Cerebellar cortex (tissue), 1 donor: ENCODE measurements around the gene MGAT5B.
"Not testable (repeated sequence)": the region's sequence is repeated elsewhere in the genome, so short reads cannot be mapped to it uniquely, and the experiment has no call there.

ENCODE experiments used
- DNase-seq: peaks from one replicate; pipeline ENCODE4 v3.0.0-alpha.2; 2015; ENCODE audit warnings: low spot score

Gene MGAT5B

DNA sequence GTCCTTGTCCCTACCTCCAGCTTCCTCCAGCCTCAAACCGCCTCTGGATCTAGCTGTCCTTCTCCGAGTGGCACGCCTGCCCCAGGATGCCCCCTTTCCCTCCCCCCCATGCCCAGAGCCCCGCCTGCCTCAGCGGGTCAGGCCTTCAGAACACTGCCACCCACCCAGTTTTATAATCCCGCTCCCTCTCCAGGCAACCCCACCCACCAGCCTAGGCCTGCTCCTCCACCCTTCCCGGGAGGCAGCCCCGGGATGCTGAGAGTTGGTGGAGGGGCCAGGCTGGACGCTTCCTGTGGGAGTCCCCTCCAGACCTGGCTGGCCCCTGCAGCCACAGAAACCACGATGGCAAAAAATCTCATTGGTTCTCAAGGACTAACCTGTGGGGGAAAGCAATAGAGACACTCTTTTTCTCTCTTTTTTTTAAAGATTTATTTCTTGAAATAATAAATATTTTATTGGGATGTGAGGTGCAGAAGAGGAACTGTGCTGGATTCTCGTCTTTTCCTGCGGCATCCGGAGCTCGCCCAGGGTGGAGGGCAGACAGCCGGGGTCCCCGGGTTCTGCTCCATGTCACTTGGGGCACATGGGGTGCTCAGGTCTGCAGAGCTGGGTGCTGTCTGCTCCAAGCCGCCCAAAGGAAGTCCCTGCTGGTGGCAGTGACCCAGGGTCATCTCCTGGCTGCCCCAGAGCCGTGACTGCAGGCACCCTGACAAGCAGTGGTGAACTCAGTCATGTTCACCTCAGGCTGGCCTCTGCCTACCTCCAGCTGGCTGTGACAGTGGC is 81.9 kb downstream of the MGAT5B start:
- DNase-seq = no peak

DNA sequence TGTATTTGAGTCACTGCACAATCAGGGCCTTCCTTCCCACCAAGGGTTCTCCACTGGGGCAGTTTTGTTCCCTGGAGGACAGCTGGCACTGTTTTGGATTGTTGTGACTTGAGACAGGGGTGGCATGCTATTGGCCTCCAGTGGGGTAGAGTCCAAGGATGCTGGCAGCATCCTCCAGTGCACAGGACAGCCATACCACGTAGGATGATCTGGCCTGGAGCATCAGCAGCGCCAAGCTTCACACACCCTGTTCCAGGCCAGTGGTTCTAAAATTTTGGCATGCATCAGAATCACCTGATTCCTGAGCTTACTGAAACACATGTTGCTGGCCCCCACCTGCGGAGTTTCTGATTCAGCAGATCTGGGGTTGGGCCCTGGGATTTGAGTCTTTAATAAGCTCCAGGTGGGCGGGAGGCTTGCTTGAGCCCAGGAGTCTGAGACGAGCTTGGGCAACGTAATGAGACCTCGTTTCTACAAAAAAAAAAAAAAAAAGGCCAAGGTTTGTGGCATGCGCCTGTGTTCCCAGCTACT is 83.2 kb downstream of the MGAT5B start:
- no peak for DNase-seq

DNA sequence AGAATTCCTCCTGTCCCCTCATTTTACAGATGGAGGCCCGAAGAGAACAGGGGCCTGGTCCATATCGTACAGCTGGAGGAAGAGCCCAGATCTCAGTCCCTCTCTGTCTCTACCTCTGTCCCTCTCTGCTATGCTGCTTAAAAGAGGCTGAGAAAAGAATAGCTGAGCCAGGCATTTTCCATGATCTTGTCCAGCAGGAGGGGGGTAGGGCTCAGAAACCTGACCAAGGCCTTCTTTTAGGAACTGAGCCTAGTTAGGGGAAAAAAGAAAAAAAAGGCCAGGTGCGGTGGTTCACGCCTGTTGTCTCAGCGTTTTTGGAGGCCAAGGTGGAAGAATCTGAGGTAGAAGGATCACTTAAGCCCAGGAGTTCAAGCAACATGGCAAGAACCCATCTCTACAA is 84.2 kb downstream of the MGAT5B start:
- DNase-seq = no peak

DNA sequence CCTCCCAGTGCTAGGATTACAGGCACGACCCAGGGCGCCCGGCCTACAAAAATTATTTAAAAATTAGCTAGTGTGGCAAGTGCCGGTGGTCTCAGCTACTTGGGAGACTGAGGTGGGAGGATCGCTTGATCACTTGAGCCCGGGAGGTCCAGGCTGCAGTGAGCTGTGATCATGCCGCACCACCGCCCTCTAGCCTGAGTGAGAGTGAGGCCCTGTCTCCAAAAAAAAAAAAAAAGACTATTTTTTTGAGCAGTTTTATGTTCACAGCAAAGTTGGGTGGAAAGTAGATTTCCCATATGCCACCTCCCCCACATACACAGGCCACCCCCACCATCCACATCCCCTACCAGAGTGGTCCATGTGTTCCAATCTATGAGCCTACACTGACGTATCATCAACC is 84.9 kb downstream of the MGAT5B start:
- no peak for DNase-seq

DNA sequence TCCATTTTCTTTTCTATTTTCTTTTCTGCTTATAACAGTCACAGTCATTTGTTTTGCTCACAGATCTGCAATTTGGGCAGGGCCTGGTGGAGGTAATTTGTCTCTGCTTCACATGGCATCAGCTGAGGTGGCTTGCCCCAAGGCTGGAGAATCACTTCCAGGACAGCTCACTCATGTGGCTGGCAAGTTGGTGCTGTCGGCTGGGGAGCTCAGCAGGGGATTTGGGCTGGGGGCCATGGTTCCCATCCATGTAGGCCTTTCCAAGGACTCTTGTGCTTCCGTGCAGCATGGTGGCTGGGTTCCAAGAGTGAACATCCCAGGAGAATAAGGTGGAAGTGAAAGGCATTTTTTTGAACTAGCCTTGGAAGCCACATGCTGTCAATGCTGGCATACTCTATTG is 85.7 kb downstream of the MGAT5B start:
- no peak for DNase-seq

DNA sequence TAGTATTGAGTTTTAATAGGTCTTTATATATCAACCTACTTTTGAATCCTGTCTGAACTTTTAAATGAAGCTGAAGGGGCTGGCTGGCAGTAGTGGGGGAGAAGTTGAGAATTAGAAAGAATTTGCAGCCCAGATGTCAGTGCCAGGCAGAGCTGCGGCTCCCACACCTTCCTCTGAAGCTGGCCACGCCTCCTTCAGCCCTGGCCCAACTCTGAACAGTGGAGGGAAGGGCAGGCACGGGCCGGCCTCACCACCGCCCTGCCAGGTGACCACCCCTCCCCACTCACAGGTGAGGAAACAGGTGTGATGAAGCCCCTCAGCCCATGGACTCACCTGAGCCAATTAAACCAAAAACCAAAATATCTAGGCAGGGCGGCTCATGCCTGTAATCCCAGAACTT is 87.0 kb downstream of the MGAT5B start:
- DNase-seq = no peak

DNA sequence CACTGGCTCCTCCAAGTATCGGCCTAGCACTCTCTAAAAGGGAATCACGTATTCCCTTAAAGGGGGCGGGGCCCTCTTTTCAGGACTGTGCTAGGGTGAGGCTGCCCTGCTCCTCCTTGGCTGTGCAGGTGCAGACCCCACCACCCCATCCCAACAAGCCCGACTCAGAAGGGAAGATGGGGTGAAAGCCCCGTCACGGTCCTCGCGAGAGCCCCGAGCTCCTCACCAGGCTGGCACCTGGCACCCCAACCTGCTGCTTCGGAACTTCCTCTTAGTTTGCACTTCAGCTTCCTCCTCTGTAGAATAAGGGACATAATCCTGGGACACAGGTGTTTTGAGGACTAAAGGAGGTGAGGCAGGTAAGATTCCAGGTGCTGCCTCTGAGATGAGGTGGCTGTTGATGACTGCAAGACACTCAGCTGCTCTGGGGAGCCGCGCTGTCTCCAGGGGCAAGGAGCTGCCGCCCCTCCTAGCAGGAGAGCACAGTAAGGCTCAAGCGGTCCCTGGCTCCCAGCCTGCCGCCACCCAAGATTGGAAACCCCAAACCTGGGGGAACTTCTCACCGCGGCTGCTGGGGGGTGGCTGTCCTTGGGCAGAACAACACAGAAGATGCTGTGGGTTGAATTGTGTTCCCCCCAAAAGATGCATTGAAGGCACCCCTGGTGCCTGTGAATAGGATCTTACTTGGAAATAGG is 88.8 kb downstream of the MGAT5B start:
- DNase-seq = no peak

DNA sequence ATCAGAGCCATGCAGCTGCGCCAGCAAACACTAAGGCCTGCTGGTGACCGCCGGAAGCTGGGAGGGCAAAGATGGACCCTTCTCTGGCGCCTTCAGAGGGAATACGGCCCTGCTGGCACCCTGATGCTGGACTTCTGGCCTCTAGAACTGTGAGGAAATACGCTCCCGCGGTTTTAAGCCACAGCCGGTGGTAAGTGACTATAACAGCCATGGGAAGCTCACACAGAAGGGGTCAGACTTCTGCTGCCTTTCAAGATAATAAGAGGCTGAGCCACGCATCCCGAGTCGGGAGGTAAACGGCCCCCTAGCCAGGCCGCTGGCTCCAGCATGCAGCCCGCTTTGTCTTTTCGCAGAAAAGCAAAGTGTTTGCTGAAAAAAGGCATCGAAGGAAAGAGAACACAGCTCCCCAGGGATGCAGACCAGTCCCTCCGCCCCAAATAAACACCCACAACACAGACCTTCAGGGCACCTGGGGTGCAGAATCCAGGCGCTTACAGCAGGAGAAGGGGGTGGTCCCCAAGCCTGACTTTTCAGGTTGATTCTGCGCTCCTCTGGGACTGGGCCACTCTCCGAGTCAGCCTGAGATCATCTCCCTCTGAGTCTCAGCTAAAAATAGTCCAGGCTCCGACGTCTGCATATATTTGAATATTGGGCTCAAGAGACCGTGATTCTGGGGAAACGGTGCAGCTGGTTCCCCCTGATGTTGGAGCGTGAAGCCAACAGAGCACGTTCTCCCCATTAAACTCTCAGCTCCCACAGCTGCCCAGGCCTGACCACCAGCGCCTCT is 89.7 kb downstream of the MGAT5B start:
- DNase-seq = no peak

DNA sequence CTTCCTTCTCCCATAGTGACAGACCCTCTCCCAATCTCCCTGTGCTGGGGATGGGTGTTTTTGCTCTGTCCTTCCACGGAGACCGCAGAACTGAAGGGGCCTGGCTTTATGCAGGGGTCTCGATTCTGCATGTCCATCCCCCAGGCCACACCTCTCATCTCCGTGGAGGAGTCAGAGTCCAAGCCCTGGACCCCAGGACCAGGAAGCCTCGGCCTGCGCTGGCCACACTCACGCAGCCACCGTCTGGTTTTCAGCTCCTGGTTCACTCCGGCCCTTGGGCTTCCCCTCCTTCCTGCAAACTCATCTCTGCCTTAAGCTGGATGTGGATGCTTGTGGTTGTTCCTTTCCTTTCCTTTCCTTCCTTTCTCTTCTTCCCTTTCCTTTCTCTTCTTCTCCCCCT is 90.8 kb downstream of the MGAT5B start:
- DNase-seq = no peak

DNA sequence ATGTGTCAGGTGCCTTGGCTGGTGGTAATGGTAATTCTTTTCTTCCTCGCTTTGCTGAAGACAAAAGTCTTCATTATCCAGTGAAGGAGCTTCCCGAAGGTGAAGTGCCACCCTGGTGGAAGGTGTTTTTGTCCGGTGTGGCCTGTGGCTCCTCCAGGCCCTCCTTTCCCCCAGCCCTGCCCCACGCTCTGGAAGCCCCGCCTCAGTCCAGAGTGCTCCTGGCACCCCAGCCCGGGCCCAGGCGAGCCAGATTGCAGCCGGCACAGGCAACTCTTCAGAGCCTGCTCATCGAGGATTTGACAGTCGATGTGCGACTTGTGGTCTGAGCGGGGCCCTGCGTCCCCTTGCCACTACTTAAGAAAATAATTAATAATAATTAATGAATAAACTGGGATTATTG is 93.7 kb downstream of the MGAT5B start:
- no peak for DNase-seq

DNA sequence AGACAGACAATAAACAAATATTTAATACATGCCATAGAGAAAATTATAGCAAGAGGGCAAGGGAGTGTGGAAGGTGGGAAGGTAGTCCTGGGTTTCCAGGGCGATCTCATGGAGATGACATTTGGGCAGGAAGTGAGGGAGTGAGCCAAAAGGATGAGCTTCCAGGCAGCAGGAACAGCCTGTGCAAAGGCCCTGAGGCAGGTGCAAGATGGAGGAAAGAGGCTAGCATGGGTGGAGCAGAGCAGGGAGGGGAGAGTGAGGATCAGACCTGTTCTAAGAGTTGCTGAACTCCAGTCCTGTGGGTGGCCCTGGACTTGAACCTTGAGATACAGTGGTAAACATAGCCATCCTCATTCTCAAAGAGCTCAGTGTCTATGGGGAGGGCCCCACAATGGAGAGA is 94.7 kb downstream of the MGAT5B start:
- DNase-seq = no peak

DNA sequence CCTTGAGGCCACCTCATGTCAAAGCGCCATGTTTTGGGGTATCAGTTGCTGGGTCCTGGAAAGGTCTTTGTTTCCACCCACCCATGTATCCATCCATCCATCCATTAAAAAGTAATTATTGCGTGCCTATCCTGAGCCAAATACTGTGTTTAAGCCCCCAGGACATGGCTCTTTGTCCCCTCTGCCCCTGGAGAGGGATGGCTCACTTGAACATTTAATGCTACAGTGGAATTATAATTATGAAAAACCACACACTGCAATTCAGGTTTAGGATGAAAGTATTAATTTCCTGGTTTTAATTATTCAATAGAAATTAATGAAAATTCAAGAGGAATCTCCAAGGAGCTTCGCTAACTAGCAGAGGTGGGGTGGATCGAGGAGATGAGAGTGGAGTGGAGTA is 97.8 kb downstream of the MGAT5B start:
- DNase-seq = no peak

DNA sequence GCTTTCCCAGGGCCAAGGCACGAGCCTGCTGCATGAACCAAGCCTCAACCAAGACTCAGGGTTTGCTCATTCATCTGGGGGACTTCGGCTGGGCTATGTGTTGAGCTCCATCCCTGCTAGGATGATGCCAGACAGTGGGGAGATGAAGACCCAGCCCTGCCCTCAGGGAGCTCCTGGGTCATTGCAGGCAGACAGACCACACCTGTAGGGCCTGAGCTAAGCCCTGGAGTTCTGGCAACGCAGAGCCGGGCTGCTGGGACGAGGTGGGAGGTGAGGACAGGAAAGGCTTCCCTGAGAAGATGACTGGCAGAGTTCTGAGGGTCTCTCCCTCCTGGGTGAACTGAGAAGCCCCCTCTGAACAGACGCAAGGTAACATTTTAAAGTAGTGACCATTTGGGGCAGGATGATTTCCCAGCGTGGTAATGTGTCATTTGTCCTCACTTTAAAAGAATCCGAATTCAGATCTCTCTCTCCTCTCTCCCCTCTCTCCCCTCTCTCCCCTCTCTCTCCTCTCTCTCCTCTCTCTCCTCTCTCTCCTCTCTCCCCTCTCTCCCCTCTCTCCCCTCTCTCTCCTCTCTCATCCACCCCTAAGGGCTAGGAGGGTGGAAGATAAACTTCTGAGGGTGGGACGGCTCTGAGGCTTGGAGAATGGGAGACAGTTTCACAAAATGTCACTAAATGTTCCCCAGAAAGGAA is 98.4 kb downstream of the MGAT5B start:
- DNase-seq = no peak

DNA sequence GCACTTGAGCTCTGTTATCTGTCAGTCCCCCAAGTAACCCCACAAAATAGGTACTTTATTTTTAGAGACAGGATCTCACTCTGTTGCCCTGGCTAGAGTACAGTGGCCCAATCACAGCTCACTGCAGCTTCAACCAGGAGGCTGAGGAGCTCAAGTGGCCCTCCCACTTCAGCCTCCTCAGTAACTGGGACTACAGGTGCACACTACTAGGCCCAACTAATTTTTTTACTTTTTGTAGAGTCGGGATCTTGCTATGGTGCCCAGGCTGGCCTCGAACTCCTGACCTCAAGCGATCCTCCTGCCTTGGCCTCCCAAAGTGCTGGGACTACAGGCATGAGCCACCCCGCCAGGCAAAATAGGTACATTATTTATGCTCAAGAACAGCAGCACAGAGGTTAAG is 99.6 kb downstream of the MGAT5B start:
- DNase-seq = no peak

DNA sequence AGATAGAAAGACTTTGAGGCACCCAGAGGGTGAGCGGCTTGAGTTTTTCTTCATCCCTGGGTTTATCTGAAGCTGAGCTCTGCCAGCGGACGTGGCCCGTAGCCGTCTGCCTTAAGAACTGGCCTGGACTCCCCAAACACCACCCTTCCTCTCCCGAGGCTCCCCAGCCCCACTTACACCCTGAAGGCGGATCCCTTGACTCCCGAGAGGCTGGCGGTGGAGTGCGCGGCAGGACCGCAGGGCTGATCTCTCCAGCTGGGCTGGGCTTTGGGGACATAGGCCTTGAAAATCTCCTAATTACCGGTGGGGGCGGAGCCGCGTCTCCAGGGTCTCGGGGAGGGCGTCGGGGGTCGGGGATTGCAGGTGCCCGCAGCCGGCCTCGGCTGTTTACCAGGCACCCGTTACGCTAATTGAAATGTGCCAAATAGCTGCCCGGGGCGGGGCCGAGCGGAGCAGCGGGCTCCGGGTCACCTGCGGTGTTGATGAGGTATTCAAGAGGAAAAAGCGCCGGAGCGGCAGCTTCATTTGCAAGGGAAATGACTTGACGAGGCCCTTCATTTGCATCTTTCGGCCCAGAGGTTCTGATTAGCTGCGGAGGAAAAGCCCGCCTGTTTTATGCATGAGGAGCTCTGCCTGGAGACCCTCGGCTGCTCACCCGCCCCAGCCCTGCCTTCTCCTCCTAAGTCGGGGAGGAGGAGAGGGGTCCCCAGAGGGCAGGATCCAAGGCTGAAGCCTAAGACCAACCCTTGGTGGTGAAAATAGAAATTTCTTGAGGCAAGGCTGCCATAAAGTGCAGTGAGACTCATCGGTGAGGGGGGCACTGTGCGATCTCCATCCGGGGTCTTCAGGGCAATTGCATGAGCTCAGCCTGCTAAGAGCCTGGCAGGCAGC is 100.7 kb downstream of the MGAT5B start:
- DNase-seq = peak; percentile 26

DNA sequence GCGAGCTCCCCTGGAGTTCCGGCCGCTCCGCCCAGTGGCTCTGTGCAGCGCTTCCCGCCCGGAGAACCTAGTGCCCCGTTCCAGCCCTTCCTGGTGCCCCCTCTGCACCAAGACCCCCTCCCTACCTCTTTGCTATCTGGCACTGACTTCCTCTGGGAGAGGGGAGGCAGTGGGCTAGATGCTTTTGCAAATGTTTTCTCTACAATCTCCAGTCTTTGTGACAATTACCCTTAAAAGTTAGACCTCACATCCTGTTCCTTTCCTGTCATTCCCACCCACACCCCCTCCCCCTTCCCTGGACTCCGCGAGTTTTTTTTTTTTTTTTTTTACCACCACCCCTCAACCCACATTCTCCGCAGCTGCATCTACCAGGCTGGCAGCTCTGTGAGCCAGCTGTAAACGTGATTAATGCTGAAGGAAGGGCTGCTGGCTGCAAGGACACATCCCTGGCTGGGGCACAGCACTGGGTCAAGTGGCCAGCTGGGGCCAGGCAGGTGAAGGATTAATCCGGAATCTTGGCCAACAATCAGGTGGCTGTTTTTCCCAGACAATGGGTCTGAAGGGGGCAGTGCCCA is 101.5 kb downstream of the MGAT5B start:
- DNase-seq = peak; percentile 17

DNA sequence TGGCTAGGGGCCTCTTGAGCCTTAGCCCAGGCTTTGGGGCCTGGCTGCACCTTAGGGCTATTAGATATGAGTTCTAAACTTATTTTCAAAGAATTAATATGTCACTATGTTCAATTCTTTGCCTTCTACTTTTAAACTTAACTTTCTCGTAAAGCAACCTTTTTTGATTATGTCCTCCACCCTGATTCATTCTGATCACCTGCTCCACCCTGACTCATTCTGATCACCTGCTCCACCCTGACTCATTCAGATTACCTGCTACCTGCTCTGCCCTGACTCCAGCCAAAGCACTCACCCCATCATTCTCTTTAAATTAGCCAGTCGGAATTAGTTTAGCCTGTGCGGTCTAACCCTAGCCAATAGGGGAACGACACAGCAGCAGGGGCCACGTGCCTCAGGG is 102.0 kb downstream of the MGAT5B start:
- DNase-seq = not testable (repeated sequence)

DNA sequence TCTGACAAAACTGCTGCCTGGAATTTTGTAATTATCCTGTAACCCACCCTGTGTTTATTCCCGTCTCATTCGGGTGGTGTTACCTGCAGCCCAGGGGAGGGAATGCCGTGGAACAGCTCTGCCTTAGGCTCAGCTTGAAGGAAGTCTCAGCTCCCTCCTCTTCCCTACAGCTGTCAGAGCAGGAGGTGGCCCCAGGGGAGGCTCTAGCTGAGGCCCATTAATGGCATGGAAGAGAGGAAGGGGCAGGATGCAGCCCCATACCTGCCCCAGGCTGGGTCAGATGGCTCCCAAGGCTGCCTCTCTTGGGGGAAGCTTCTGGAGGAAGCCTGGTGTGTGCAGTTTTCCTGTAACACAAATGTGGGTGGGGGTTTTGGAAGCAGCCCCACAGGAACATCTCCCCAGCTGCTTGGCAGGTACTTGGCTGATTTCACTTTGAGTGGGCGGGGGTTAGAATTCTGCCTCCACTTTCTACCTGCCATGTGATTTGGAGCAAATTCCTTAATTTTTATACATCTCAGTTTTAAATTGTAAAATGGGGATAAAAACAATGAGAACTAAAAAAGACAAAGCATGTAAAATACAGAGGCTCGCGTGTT is 103.9 kb downstream of the MGAT5B start:
- no peak for DNase-seq

DNA sequence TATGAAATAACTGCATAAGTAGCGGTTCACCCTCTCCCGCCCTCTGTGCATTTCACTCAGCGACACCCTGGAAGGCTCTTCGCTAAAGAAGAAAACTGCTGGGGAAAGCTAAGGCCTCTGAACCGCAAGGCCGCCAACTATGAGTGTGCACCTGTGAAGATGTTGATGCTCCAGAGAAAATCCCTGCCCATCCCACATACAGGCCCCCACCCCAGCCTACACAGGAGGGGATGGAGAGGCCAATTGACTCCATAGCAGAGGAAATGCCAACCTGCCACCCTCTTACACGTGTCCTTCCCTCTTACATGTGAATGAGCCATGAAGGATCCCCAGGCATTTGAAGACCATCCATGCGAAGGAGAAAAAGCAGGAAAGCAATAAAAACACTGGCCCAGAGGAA is 104.8 kb downstream of the MGAT5B start:
- no peak for DNase-seq

DNA sequence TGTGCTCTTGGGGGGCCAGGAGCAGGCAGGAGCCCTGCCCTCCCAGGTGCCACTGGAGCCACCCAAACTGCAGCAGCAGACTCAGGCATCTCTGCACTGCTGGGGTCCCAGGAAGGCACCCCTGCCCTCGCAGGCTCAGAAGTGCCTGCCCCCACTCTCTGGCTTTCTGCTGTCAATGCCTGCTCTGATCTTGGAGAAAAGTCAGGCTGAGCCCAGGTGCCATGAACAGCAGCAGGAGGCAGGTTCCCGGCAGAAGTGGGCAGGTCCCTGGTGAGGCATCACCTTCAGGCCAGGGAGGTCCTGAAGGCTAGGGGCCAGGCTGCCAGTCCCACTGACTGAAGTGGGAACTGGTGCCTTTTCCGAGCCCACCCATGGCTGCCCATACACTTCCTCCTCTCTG is 106.5 kb downstream of the MGAT5B start:
- no peak for DNase-seq
